Sigmoid colon (tissue), 7 donors: Measurements from ENCODE around the gene HOXB2. TPM values are rescaled to one million over a fixed set of nuclear protein-coding genes. Genes with fewer than 3 reads are reported as not detected.
A peak's percentile ranks its signal among the peaks of the same experiment; 100 is the strongest.

ENCODE experiments used
- DNase-seq: peaks from one replicate; pipeline ENCODE4 v3.0.0-alpha.2; 2019
- H3K27ac ChIP-seq, 4 donors: fragments of 200-600 bp; sonication (generic); one replicate each; pipeline ENCODE4 v1.5.1; 2016 to 2019; ENCODE audit warnings: mild to moderate bottlenecking in 1 of 4
- H3K27me3 ChIP-seq, 3 donors: fragments of 200-600 bp; sonication (generic); one replicate each; pipeline ENCODE4 v1.5.1; 2019; ENCODE audit warnings: mild to moderate bottlenecking in 1 of 3
- H3K36me3 ChIP-seq, 4 donors: fragments of 200-600 bp; sonication (generic); one replicate each; pipeline ENCODE4 v1.5.1; 2016 to 2019
- H3K4me1 ChIP-seq, 4 donors: fragments of 200-600 bp; sonication (generic); one replicate each; pipeline ENCODE4 v1.5.1; 2017 to 2019
- H3K4me3 ChIP-seq, 4 donors: fragments of 200-600 bp; sonication (generic); one replicate each; pipeline ENCODE4 v1.5.1; 2017 to 2019; ENCODE audit warnings: mild to moderate bottlenecking in 2 of 4, moderate library complexity in 1 of 4
- H3K9me3 ChIP-seq, 4 donors: fragments of 200-600 bp in 3 of 4; sonication (generic) in 3 of 4; one replicate each; pipeline versions ENCODE4 v1.5.1 to v1.6.1; 2013 to 2019
- EP300 ChIP-seq, 4 donors: sonication (generic); formaldehyde crosslinking; IDR thresholded peaks; one replicate each; pipeline ENCODE4 v1.6.1; 2017; ENCODE audit warnings: antibody characterized with exemption in 4 of 4
- POLR2A ChIP-seq, 2 donors: fragments of 450-650 bp; IDR thresholded peaks; one replicate each; pipeline ENCODE4 v1.6.1; 2016; ENCODE audit warnings: antibody characterized with exemption in 2 of 2, mild to moderate bottlenecking in 2 of 2, moderate library complexity in 2 of 2
- POLR2AphosphoS5 ChIP-seq, 4 donors: sonication (generic); formaldehyde crosslinking; IDR thresholded peaks; one replicate each; pipeline ENCODE4 v1.6.1; 2017; ENCODE audit warnings: antibody characterized with exemption in 4 of 4
- WGBS, 2 donors: extraction: QIAGEN DNeasy Blood & Tissue Kit; methylation state at CpG; one replicate each; pipeline ENCODE4 v1.1.7; 2013; 5-methylcytosine and 5-hydroxymethylcytosine counted together
- intact Hi-C: fragments of 100-400 bp; cut with DNase I; formaldehyde crosslinking; loops from one replicate; pipeline ENCODE4 v1.15.1; 2023
- polyA plus RNA-seq, 3 donors: library from polyadenylated mRNA; stranded (reverse); fragments of 200-250 nt; gene quantifications; one replicate each; pipeline ENCODE4 v1.2.3, GENCODE V29; 2013
- total RNA-seq, 4 donors: library from RNA; depleted of rRNA; stranded (reverse); fragments of >200 nt; gene quantifications; one replicate each; pipeline ENCODE4 v1.1.0, GENCODE V29; 2016
- TF ChIP-seq, protein P1 (sequence below), 4 experiments: fragments of 450-650 bp in 3 of 4; fragments of 200-600 bp in 1 of 4; IDR thresholded peaks; one replicate each; pipeline ENCODE4 v1.5.1; 2016 to 2019; ENCODE audit warnings: antibody characterized with exemption in 4 of 4, mild to moderate bottlenecking in 3 of 4, moderate library complexity in 2 of 4
- donor health status: healthy with polysubstance abuse.
- donor health status: Bipolar disorder and iron deficiency.
- donor health status: healthy.

Gene HOXB2
- total and polyA plus RNA-seq, 7 donors, result 1.6 to 86.1 (median 44.9) TPM

DNA sequence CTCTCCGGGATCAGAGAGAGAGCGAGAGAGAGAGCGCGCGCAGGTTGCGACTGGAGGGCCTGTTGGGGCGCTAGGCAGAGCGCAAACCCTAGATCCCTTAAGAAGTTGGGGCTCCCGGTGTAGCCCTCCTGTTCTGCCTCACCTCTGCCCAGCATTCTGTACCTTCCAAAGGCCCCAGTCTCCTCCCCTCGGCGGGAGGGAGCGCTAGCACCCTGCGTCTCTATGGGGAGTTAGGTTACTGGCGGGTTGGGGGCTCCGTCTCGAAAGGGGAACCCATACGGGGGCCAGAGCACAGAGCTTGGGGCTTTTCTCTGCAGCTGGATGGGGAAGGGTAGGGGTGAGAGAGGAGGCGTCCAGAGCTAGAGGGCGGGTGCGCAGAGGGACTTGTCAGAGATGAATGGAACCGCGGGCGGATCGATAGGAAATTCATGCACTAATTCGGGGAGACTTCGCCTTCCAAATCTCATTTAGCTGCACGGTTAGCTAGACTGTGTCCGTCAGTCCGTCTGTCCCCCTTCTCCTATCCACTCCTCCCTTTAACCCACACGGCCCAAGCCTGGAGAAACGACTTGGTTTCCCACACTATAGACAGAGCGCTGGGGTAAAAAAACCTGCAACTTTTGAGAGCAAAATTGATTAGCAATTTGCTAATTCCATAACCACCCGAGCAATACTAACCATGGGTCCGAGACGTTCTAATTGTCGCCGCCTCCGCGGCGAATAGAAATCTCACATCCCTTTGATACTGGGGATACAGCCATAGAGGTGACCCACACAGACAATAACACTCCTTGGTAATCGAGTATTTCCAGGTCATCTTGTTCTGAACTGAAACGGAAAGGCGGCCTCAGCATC is 33.9 kb upstream of the HOXB2 start:
- no peak for DNase-seq
- Histone ChIP-seq H3K36me3 (no peaks in the 10 kb centered on the region), H3K27me3 (no peaks in the 10 kb centered on the region), H3K4me3 (peak overlapping the region; percentile 66 to 84 (median 70)), H3K4me1 (peaks cover 0 to 74% (median 54%) of the 10 kb centered on the region in 4 donors), H3K27ac (peak overlapping the region; percentile 94 to 99 (median 96)), H3K9me3 (no peaks in the 10 kb centered on the region)
- 31 to 44% methylated on average over 43 of the region's 43 CpGs for WGBS, 2 donors
- TF ChIP-seq POLR2A (IDR thresholded peaks at IDR 0.05), result no peak
- no peak for TF ChIP-seq EP300 (IDR thresholded peaks at IDR 0.05)
- TF ChIP-seq POLR2AphosphoS5 (IDR thresholded peaks at IDR 0.05), result no peak
- TF ChIP-seq, protein P1, sequence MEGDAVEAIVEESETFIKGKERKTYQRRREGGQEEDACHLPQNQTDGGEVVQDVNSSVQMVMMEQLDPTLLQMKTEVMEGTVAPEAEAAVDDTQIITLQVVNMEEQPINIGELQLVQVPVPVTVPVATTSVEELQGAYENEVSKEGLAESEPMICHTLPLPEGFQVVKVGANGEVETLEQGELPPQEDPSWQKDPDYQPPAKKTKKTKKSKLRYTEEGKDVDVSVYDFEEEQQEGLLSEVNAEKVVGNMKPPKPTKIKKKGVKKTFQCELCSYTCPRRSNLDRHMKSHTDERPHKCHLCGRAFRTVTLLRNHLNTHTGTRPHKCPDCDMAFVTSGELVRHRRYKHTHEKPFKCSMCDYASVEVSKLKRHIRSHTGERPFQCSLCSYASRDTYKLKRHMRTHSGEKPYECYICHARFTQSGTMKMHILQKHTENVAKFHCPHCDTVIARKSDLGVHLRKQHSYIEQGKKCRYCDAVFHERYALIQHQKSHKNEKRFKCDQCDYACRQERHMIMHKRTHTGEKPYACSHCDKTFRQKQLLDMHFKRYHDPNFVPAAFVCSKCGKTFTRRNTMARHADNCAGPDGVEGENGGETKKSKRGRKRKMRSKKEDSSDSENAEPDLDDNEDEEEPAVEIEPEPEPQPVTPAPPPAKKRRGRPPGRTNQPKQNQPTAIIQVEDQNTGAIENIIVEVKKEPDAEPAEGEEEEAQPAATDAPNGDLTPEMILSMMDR (IDR thresholded peaks at IDR 0.05), result no peak
- intact Hi-C loops, result no loop called here

DNA sequence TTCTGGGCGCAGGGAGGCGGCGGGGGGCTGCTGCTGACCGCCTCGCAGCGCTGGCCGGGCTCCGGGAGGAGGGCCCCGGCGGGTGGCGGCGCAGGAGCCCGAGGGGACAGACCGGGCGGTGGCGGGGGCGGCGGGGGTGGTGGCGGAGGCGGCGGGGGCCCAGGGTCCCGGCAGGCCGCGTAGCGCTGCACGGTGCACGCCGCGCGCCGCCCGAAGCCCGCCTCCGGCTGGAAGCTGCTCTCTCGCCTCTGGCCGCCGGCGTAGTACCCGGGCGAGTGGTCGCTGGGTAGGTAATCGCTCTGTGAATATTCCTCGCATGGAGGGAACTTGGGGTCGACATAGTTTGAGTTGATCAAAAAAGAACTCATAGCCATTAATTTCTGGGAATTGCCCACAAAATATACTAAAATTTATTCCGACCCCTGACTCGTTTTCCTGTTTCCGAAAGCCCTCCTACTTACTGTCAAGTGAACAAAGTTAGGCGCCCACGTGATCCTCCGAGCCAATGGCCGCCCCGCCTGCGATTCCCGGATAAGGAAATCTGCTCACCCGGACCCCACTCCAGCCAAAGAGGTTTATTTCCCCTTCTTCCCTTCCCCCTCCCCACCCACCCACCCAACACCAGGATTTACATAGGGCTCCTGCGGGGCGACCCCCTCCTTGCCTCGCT is 33.2 kb upstream of the HOXB2 start, which contains the start of gene HOXB4:
TSS of gene HOXB4 (minus strand) at position 405 of the 670 bp plus-strand sequence. CDS start at position 374, 31 bp downstream.
- intact Hi-C loops, result loop anchor here (2.0 kb wide), 1 partner anchor 35 kb away; no protein-coding TSS in a partner anchor
- 2% methylated on average over 58 of the region's 58 CpGs for WGBS, 2 donors
- peak; percentile 95 for DNase-seq

DNA sequence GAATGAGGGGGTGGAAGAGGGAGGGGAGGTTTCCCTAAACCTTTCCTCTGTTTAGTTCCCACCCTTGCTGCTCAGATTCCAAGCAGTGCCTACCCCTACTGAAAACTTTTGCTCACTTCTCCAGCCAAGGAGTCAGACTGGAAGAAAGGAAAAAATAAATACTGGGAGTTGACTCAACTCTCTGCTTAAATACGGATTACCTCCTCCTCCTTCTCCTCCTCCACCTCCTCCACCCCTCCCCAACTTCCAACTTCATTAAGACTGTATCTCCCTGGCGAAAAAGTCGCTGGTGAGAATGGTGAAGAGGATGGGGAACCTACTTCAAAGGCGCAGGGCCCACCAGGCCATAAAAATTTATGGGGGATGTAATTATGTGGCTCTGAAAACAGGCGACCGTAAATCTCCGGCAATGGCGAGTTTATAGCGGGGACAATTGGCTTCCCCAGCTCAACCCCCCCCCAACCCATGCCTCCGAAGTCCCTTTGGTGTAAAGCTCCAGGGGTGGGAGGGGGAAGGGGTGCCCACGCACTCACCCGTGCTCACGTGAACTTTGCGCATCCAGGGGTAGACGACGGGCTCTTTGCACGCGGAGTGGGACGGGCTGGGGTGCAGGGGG is 32.5 kb upstream of the HOXB2 start:
- H3K9me3 ChIP-seq, result no peaks in the 10 kb centered on the region
- intact Hi-C loops, result loop anchor here (2.0 kb wide), 1 partner anchor 35 kb away; no protein-coding TSS in a partner anchor
- H3K4me3 ChIP-seq, result peak overlapping the region; percentile 66 to 84 (median 70)
- no peak for DNase-seq
- peak overlapping the region; percentile 94 to 99 (median 96) for H3K27ac ChIP-seq
- H3K27me3 ChIP-seq, result no peaks in the 10 kb centered on the region
- TF ChIP-seq POLR2A (IDR thresholded peaks at IDR 0.05), result peak in 1 of 2 donors; percentile 4
- TF ChIP-seq, protein P1 (IDR thresholded peaks at IDR 0.05), result no peak
- peak in 3 of 4 donors; percentile 2 to 53 (median 43) for TF ChIP-seq POLR2AphosphoS5 (IDR thresholded peaks at IDR 0.05)
- no peak for TF ChIP-seq EP300 (IDR thresholded peaks at IDR 0.05)
- no peaks in the 10 kb centered on the region for H3K36me3 ChIP-seq
- peaks cover 0 to 74% (median 55%) of the 10 kb centered on the region in 4 donors for H3K4me1 ChIP-seq
- 0 to 2% methylated on average over 19 of the region's 19 CpGs for WGBS, 2 donors

More for the DNA sequence above, 33.2 kb upstream of the HOXB2 start, which contains the start of gene HOXB4:
- Histone ChIP-seq H3K36me3 (no peaks in the 10 kb centered on the region), H3K9me3 (no peaks in the 10 kb centered on the region), H3K27ac (peak within 1 kb of the TSS; percentile 94 to 99 (median 96)), H3K4me3 (peak within 1 kb of the TSS; percentile 66 to 84 (median 70)), H3K27me3 (no peaks in the 10 kb centered on the region), H3K4me1 (peaks cover 0 to 74% (median 53%) of the 10 kb centered on the region in 4 donors)
- TF ChIP-seq, protein P1 (IDR thresholded peaks at IDR 0.05), result no peak
- TF ChIP-seq POLR2A (IDR thresholded peaks at IDR 0.05) (peak; percentile 17 to 37), POLR2AphosphoS5 (IDR thresholded peaks at IDR 0.05) (peak; percentile 54 to 83 (median 62))

DNA sequence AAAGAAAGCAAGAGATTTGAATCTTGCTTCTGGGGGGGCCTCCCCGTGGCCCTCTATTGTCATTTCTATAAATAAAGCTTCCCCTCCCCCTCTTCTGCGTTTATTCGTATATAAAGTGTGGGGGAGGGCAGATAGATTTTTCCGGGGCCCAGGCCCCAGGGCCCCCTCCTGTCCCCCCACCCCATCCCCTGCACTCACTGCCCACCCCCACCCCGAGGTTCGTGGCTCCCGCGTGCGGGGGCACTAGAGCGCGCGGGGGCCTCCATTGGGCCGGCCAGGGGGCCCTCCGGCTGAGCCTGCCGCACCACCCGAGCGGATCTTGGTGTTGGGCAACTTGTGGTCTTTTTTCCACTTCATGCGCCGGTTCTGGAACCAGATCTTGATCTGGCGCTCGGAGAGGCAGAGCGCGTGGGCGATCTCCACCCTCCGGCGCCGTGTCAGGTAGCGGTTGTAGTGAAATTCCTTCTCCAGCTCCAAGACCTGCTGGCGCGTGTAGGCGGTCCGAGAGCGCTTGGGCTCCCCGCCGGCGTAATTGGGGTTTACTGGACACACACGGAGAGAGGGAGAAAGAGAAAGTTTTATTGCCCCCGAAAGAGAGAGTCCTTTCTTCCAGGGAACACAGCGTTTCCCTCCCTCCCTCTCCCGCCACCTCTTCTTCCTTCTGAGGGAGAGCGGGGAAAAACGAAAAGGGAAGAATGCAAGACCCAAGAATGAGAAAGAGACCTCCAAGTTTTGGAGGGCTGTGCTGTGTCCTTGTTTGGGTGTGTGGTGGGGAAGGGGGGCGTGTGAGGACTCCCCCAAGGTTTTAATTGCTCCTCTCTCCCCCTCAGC is 31.8 kb upstream of the HOXB2 start:
- Histone ChIP-seq H3K27ac (peak overlapping the region; percentile 94 to 99 (median 96)), H3K4me1 (peaks cover 0 to 80% (median 62%) of the 10 kb centered on the region in 4 donors), H3K27me3 (no peaks in the 10 kb centered on the region), H3K9me3 (no peaks in the 10 kb centered on the region), H3K4me3 (peak overlapping the region; percentile 66 to 84 (median 70)), H3K36me3 (no peaks in the 10 kb centered on the region)
- no peak for TF ChIP-seq EP300 (IDR thresholded peaks at IDR 0.05)
- peak in 1 of 2 donors; percentile 44 for TF ChIP-seq POLR2A (IDR thresholded peaks at IDR 0.05)
- TF ChIP-seq, protein P1 (IDR thresholded peaks at IDR 0.05), result no peak
- peak; percentile 57 to 76 (median 63) for TF ChIP-seq POLR2AphosphoS5 (IDR thresholded peaks at IDR 0.05)
- intact Hi-C loops, result loop anchor here (2.0 kb wide), 1 partner anchor 34 kb away; no protein-coding TSS in a partner anchor
- peak; percentile 92 for DNase-seq
- WGBS, 2 donors, result 40 to 68% methylated on average over 43 of the region's 43 CpGs
